HG03354 (cell line): ENCODE measurements around the gene KRT86.
A peak's percentile ranks its signal among the peaks of the same experiment; 100 is the strongest.

Experiments used
- ATAC-seq: cut with Tn5 transposase; IDR thresholded peaks from one replicate; pipeline ENCODE4 v1.9.1; 2021; ENCODE audit warnings: mild to moderate bottlenecking; ENCODE audit not compliant: unreplicated experiment, poor library complexity, severe bottlenecking

KRT86 gene

DNA sequence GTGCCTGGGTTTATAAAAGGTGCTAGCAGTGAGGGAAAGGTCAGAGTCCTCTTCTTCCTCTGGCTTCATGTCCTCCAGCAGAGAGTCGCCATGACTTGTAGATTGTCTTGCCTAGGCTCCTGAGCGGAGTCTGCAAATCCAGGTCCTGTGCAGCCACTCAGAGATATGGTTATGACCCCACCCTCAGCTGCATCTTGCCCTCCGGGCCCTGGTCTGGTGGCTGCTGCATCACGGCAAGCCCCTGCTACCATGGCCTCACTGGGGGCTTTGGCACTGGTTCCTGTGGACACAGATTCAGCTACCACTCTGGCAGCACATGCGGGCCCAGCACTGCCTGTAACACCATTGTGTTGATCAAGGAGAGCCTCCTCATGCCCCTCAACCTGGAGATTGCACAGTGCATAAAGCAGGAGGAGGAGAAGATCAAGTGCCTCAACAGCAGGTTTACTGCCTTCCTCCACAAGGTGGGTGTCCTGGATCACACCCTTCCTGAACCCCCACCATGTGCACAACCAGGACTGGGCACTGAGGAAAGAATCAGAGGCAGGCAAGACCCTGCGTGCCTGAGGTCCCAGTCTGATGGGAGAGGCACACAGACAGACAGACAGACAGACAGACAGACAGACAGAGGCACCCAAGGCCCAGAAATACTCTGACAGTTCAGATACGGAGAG, 10.5 kb upstream of the KRT86 start:
- no peak for ATAC-seq

- ATAC-seq = no peak
Observed at GRCh38 chr12:52264435-52264825, 10.0 kb upstream of the KRT86 start.

DNA sequence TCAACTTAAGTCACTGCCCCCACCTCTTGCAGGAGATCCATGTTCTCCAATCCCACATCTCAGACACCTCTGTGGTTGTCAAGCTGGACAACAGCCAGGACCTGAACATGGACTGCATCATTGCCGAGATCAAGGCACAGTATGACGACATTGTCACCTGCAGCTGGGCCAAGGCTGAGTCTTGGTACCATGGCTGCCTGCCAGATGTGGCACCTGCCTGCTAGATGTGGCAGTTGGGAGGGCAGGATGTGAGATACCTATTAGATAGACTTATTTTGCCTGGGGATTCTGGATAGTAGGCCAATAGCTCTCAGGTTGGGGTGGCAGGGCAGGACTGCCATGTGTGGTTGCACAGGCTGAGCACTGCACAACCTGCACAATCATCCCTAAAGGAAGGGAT, 7.9 kb upstream of the KRT86 start:
- no peak for ATAC-seq

GRCh38 chr12:52267266-52267665, 7.2 kb upstream of the KRT86 start:
- ATAC-seq = no peak

- no peak for ATAC-seq
Observed at GRCh38 chr12:52267699-52268098, 6.7 kb upstream of the KRT86 start.

DNA sequence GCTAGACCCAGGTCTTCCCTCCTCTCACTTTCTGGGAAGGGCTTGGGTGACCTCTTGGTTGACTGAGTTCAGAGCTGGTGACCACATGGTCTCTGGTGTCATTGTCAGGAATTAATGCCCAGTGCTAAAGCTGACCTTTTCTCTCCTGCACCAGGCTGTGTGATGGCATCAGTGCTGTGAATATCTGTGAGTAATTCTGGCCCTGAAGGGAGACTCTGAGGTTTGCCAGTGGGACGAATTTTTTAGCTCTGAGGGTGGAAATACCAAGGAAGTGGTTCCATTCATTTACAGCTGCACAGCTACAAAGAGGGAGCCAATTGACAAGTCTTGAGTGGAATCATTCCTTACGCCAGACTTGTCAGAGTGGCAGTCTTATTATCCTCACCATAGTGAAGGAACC, 6.2 kb upstream of the KRT86 start:
- no peak for ATAC-seq

GRCh38 chr12:52270541-52271070, 3.8 kb upstream of the KRT86 start:
- no peak for ATAC-seq

DNA sequence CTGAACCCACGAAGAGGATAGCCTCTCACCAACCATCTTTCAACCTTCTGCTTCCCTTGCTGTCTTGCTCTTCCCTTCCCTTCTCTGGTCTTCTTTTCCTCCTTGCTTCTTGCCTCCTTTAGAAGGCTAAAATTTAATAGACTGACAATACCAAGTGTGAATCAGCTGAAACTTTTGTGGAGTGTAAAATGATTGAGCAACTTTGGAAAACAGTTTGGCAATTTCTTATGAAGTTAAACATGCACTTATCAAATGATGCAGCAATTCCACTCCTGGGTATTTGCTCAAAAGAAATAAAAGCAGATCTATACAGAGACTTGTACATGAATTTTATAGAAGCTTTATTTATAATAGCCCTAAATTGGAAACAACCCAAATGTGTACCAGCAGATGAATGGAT, 3.3 kb upstream of the KRT86 start:
- ATAC-seq = no peak

DNA sequence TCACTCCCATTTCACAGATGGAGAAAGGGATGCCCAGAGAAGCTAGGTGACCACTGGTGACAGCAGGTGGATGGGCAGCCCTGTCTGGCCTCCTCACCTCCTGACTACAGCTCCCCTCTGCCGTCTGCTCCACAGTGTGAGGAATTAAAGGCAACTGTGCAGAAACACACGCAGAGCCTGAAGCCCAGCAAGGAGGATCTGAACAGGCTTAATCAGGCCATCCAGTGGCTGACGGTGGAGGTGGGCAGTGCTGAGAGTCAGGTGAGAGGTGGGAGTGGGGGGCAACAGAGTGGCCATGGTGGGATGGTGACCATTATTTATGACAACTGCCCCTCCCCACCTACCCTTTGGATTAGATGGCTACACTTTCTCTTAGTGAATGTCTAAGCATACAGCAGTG, 1.2 kb downstream of the KRT86 start:
- ATAC-seq = no peak

- ATAC-seq = no peak
Observed at GRCh38 chr12:52277486-52278245, 3.2 kb downstream of the KRT86 start.

DNA sequence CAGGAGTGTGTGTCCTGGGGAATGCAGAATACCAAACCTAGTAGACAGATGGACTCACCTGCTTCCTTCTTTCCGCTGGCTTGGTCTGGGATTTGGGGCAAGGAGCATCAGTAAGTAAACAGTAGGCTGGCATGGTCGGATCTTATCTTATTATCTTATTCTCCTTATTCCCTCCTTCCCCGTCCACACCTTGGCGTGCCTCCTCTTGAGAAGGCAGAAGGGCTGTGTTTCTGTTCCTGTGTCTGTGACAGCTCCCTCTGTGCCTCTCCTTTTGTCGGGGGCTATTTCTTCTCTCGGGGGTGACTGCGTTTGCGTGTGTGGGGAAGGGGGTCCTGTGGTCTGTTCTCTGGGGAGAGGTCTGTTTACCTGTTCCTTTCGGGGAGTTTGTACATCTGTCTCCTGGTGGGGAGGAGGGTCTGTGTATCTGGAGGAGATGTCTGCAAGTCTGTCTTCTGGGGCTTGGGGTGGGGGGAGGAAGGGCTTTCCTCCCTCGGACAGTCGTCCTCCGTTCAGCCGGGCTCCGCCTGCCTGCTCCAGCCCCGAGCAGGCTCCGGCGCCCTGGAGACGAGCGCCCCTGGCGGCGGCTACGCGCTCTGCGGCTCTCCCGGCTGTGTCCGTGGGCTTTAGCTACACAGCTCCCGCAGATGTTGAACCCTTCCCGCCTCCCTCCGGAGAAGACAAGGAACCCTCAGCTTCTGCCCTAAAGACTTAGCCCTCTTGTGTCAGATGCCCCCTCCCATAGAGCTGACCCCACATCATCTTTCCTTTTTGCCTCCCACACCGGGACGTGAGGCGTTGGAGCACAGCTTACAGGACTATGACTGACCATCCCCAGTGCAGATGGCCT, 4.4 kb downstream of the KRT86 start:
- ATAC-seq = peak; percentile 79

- no peak for ATAC-seq
Observed at GRCh38 chr12:52279422-52280318, 5.2 kb downstream of the KRT86 start.

GRCh38 chr12:52280319-52280795, 5.9 kb downstream of the KRT86 start:
- ATAC-seq = no peak

DNA sequence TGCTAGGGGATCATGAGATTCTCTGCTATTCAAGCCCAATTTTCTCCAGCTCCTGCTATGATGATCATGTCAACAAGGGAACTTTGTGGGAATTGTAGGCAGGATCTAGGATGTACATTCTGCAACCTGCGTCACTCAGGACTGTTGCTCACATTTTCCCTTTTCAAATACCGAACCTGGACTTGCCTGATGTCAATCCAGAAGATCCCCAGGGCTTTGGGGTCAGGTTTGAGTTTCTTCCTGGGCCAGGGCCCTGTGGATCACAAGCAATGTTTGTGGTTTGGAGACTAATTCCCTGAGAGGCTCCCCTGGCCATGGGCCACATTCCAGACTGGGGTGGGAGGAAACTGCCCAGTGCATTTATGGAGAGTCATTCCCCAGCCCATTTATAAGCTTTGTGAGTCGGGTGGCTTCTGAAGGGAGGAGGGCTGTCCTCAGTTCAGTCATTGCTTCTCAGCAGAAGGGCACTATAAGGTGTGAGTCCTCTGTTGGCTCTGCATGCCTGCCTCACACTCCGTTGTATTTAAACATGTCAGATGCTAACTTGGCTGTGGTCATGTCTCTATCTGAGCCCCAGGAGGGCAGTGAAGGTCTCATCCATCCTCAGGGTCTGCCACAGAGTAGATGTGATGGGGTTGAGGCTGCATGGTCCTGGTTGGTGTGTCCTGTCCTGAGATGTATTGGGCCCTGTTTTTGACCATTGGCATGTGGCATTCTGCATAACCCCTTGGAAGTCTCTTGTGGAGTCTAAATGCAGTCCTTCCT, 6.5 kb downstream of the KRT86 start:
- ATAC-seq = no peak

DNA sequence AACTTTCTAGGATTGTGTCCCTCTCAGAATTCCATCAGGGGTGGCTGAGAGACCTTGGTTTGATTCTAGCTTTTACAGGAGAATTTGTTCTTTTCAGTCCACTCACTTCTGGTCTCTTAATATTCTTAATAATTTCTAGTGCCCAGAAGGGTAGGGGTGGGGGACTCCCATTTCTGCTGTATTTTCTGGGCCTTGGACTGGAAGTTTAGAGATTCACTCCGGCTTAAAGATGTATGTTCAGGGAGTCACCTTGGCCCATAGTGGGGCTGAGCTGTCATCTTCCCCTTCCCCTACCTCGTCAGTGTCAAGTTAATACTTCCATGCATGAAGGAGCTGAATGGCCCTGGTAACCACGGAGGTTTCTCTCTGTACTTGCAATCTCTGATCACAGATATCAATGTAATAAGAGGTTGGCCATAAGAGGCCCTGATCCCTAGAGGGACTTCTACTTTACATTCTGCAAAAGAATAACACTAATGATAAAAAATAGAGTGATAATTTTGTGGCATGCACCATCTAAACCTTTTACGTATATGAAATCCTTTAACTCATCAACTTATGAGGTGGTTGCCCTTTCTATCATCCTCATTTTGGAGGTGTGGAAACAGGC, 10.2 kb downstream of the KRT86 start:
- ATAC-seq = no peak

GRCh38 chr12:52285172-52285745, 10.8 kb downstream of the KRT86 start:
- ATAC-seq = no peak

- no peak for ATAC-seq
Observed at GRCh38 chr12:52285851-52286530, 11.5 kb downstream of the KRT86 start.
